T-helper 1 cell treated with Interleukin-12 subunit alpha and Interleukin-12 subunit beta and Interleukin-4 antibody, amounts not matched to agents 30 μg/mL and 1 μg/mL, for 36 hours (primary cell): Measurements from ENCODE around the gene ST3GAL5.
A peak's percentile ranks its signal among the peaks of the same experiment; 100 is the strongest.
"Not testable (repeated sequence)": the region's sequence is repeated elsewhere in the genome, so short reads cannot be mapped to it uniquely, and the experiment has no call there.

Experiments used
- H3K27ac Mint-ChIP-seq: one replicate; pipeline ENCODE4 v1.8.0; 2021; ENCODE audit warnings: mild to moderate bottlenecking, mixed read lengths
- H3K27me3 Mint-ChIP-seq: one replicate; pipeline ENCODE4 v1.8.0; 2021; ENCODE audit warnings: low read depth, mixed read lengths
- H3K36me3 Mint-ChIP-seq: one replicate; pipeline ENCODE4 v1.8.0; 2021; ENCODE audit warnings: low read depth, mixed read lengths
- H3K4me1 Mint-ChIP-seq: one replicate; pipeline ENCODE4 v1.8.0; 2021; ENCODE audit warnings: low read depth, mixed read lengths
- H3K4me3 Mint-ChIP-seq: one replicate; pipeline ENCODE4 v1.8.0; 2021; ENCODE audit warnings: mild to moderate bottlenecking, moderate library complexity, mixed read lengths
- H3K9me3 Mint-ChIP-seq: one replicate; pipeline ENCODE4 v1.8.0; 2021; ENCODE audit warnings: mixed read lengths

ST3GAL5 gene

DNA sequence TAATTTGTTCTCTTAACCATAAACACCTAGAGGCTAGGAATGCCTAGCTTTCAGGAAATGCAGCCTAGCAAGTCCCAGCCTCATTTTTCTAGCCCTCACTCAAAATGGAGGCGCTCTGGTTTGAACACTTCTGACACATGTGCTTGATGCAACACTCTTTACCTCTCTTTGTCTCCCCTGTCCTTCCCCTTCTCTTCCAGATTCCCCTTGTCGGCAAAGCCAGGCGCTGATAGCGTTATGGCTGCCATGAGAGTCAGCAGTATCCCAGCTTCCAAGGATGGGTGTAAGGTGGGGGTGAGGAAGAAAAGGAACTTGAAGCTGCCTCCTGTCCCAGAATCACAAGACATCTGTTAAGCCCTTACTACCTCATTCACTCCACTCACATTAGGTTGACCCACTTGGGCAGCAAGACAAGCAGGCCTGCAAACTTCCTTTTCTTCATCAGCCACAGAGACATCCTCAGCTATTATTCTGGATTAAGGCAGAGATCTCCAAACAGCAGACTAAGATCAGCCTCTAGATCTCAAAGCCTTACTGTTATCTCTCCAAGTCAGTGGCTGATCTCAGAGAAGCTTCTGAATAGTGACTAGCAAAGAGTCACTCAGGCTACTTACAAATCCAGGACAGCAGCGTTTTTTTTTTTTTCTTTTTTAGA, 1.9 kb upstream of the ST3GAL5 start:
- no peak overlapping the region for H3K27ac Mint-ChIP-seq
- H3K27me3 Mint-ChIP-seq, result no peaks in the 10 kb centered on the region
- H3K4me1 Mint-ChIP-seq, result peaks cover 53% of the 10 kb centered on the region
- peaks cover 16% of the 10 kb centered on the region for H3K36me3 Mint-ChIP-seq
- H3K4me3 Mint-ChIP-seq, result peak overlapping the region; percentile 32
- peaks cover 13% of the 10 kb centered on the region for H3K9me3 Mint-ChIP-seq

DNA sequence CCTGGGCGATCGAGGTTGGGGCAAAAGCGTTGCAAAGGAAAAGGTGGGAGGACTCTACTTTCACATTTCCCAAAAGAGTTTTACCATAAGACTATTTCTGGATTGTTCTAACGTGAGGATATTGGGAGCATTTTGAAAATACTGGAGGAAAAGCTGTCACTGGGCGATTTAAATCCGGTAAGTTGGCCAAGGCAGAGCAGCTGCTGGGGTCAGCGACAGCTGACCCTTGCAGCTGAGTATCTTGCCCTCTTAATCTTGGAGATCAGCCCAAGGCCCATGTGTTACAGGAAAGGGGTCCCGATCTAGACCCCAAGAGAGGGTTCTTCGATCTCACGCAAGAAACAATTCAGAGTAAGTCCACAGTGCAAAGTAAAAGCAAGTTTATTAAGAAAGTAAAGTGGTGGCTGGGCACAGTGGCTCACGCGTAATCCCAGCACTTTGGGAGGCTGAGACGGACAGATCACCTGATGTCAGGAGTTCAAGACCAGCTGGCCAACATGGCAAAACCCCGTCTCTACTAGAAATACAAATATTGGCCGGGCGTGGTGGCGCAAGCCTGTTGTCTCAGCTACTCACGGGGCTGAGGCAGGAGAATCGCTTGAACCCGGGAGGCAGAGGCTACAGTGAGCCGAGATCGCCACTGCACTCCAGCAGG, 964 bp upstream of the ST3GAL5 start:
- Mint-ChIP-seq H3K27ac (peak overlapping the region; percentile 81), H3K27me3 (no peaks in the 10 kb centered on the region), H3K4me3 (peak overlapping the region; percentile 90), H3K9me3 (peaks cover 7% of the 10 kb centered on the region), H3K4me1 (peaks cover 57% of the 10 kb centered on the region), H3K36me3 (peaks cover 11% of the 10 kb centered on the region)

GRCh38 chr2:85888020-85888683, 638 bp downstream of the ST3GAL5 start:
- Mint-ChIP-seq H3K4me3 (peak overlapping the region; percentile 84), H3K27ac (peak overlapping the region; percentile 72), H3K9me3 (peaks cover 2% of the 10 kb centered on the region), H3K4me1 (peaks cover 58% of the 10 kb centered on the region), H3K36me3 (peaks cover 14% of the 10 kb centered on the region), H3K27me3 (no peaks in the 10 kb centered on the region)

DNA sequence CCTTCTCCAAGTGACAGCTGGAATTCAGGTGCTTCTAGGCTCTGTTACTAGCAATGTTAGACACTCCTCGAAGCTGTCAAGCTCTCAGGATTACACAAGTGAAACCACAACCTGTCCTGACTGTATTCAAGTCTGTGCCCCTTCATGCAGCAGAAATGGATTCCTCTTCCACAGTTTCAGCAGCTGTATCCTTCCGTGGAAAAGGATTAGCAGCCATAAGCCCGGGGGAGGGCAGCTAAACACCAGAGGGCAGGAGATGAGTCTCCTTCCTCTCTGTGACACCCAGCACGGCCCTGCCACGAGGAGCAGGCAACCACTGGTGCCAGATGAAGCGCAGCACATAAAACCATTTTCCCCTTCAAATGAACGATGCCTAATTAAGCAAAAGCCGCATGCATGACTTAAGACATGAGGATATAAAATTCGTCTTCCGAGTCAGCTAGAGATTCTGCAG, 1.2 kb downstream of the ST3GAL5 start:
- H3K9me3 Mint-ChIP-seq, result peaks cover 7% of the 10 kb centered on the region
- peak overlapping the region; percentile 72 for H3K27ac Mint-ChIP-seq
- peaks cover 19% of the 10 kb centered on the region for H3K36me3 Mint-ChIP-seq
- H3K4me1 Mint-ChIP-seq, result peaks cover 55% of the 10 kb centered on the region
- H3K4me3 Mint-ChIP-seq, result peak overlapping the region; percentile 84
- H3K27me3 Mint-ChIP-seq, result no peaks in the 10 kb centered on the region

- peaks cover 24% of the 10 kb centered on the region for H3K36me3 Mint-ChIP-seq
- H3K9me3 Mint-ChIP-seq, result peaks cover 11% of the 10 kb centered on the region
- no peaks in the 10 kb centered on the region for H3K27me3 Mint-ChIP-seq
- H3K4me1 Mint-ChIP-seq, result peaks cover 50% of the 10 kb centered on the region
- H3K4me3 Mint-ChIP-seq, result peak overlapping the region; percentile 84
- no peak overlapping the region for H3K27ac Mint-ChIP-seq
These were observed 2.2 kb downstream of the ST3GAL5 start for GRCh38 chr2:85886590-85886989.

GRCh38 chr2:85886141-85886540, 2.6 kb downstream of the ST3GAL5 start:
- Mint-ChIP-seq H3K36me3 (peaks cover 29% of the 10 kb centered on the region), H3K27ac (no peak overlapping the region)

GRCh38 chr2:85881781-85882180, 7.0 kb downstream of the ST3GAL5 start:
- H3K4me3 Mint-ChIP-seq, H3K27ac Mint-ChIP-seq, H3K27me3 Mint-ChIP-seq: not testable (repeated sequence)
- Mint-ChIP-seq H3K9me3 (peaks cover 21% of the 10 kb centered on the region), H3K36me3 (peaks cover 43% of the 10 kb centered on the region), H3K4me1 (peaks cover 52% of the 10 kb centered on the region)

More at GRCh38 chr2:85886141-85886540, 2.6 kb downstream of the ST3GAL5 start:
- Mint-ChIP-seq H3K9me3 (peaks cover 15% of the 10 kb centered on the region), H3K4me1 (peaks cover 53% of the 10 kb centered on the region), H3K4me3 (peak overlapping the region; percentile 84), H3K27me3 (no peaks in the 10 kb centered on the region)

DNA sequence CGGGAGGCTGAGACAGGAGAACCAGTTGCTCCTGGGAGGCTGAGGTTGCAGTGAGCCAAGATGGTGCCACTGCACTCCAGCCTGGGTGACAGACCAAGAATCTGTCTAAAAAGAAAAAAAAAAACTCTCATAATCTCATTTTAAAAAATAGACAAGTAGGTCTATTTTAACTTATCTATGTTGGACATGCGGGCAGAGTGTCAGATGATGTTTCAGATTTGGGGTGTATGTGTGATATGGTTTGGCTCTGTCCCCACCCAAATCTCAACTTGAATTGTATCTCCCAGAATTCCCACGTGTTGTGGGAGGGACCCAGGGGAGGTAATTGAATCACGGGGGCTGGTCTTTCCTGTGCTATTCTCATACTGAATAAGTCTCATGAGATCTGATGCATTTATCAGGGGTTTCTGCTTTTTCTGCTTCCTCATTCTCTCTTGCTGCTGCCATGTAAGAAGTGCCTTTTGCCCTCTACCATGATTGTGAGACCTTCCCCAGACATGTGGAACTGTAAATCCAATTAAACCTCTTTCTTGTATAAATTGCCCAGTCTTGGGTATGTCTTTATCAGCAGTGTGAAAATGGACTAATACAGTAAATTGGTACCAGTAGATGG, 8.0 kb downstream of the ST3GAL5 start:
- H3K27ac Mint-ChIP-seq, H3K27me3 Mint-ChIP-seq, H3K4me3 Mint-ChIP-seq: not testable (repeated sequence)
- H3K9me3 Mint-ChIP-seq, result peaks cover 21% of the 10 kb centered on the region
- H3K4me1 Mint-ChIP-seq, result peaks cover 46% of the 10 kb centered on the region
- H3K36me3 Mint-ChIP-seq, result peaks cover 38% of the 10 kb centered on the region

- no peak overlapping the region for H3K27ac Mint-ChIP-seq
- H3K36me3 Mint-ChIP-seq, result peaks cover 38% of the 10 kb centered on the region
- H3K4me1 Mint-ChIP-seq, result peaks cover 43% of the 10 kb centered on the region
- peak overlapping the region; percentile 36 for H3K4me3 Mint-ChIP-seq
- no peaks in the 10 kb centered on the region for H3K27me3 Mint-ChIP-seq
- H3K9me3 Mint-ChIP-seq, result peaks cover 21% of the 10 kb centered on the region
These were observed 9.9 kb downstream of the ST3GAL5 start for GRCh38 chr2:85878719-85879370.

GRCh38 chr2:85875350-85876050, 13.3 kb downstream of the ST3GAL5 start:
- Mint-ChIP-seq H3K36me3 (peaks cover 18% of the 10 kb centered on the region), H3K9me3 (no peaks in the 10 kb centered on the region), H3K27ac (no peak overlapping the region), H3K4me3 (no peak overlapping the region), H3K27me3 (no peaks in the 10 kb centered on the region), H3K4me1 (peaks cover 43% of the 10 kb centered on the region)

GRCh38 chr2:85873679-85874078, 15.1 kb downstream of the ST3GAL5 start:
- Mint-ChIP-seq H3K27me3 (no peaks in the 10 kb centered on the region), H3K4me1 (peaks cover 31% of the 10 kb centered on the region), H3K9me3 (no peaks in the 10 kb centered on the region), H3K27ac (no peak overlapping the region), H3K36me3 (peaks cover 12% of the 10 kb centered on the region), H3K4me3 (no peak overlapping the region)

GRCh38 chr2:85872536-85873161, 16.1 kb downstream of the ST3GAL5 start:
- no peak overlapping the region for H3K27ac Mint-ChIP-seq
- peaks cover 25% of the 10 kb centered on the region for H3K4me1 Mint-ChIP-seq
- H3K4me3 Mint-ChIP-seq, result no peak overlapping the region
- H3K9me3 Mint-ChIP-seq, result no peaks in the 10 kb centered on the region
- no peaks in the 10 kb centered on the region for H3K27me3 Mint-ChIP-seq
- H3K36me3 Mint-ChIP-seq, result peaks cover 12% of the 10 kb centered on the region

- Mint-ChIP-seq H3K9me3 (no peaks in the 10 kb centered on the region), H3K4me1 (peaks cover 30% of the 10 kb centered on the region), H3K36me3 (peaks cover 12% of the 10 kb centered on the region), H3K27ac (no peak overlapping the region), H3K27me3 (no peaks in the 10 kb centered on the region), H3K4me3 (no peak overlapping the region)
These were observed 17.2 kb downstream of the ST3GAL5 start for GRCh38 chr2:85871494-85872164.
